Measurements from ENCODE around the gene GALNT1. TPM values are rescaled to one million over a fixed set of nuclear protein-coding genes. Genes with fewer than 3 reads are reported as not detected.

Gene GALNT1
- total and polyA plus RNA-seq, 8 donors, result 11.2 to 83.9 (median 13.8) TPM

- Histone ChIP-seq H3K27ac (no peak overlapping the region), H3K4me1 (no peaks in the 10 kb centered on the region), H3K36me3 (no peaks in the 10 kb centered on the region), H3K9me3 (peaks cover 0 to 17% (median 0%) of the 10 kb centered on the region in 4 donors), H3K4me3 (no peak overlapping the region), H3K27me3 (no peaks in the 10 kb centered on the region)
- no peak for DNase-seq
- 72 to 86% (median 84%) methylated on average over 1 of the region's 1 CpG for WGBS, 5 donors
- intact Hi-C loops (cut with DNase I; ENCODE audit: low total_unique reads), result no loop called here
- TF ChIP-seq EP300 (IDR thresholded peaks at IDR 0.05) (no peak), CTCF (IDR thresholded peaks at IDR 0.05) (no peak), POLR2AphosphoS5 (IDR thresholded peaks at IDR 0.05) (no peak), POLR2A (IDR thresholded peaks at IDR 0.05) (no peak)
Measured at GRCh38 chr18:35732636-35733035, 151.1 kb downstream of the GALNT1 start.

DNA sequence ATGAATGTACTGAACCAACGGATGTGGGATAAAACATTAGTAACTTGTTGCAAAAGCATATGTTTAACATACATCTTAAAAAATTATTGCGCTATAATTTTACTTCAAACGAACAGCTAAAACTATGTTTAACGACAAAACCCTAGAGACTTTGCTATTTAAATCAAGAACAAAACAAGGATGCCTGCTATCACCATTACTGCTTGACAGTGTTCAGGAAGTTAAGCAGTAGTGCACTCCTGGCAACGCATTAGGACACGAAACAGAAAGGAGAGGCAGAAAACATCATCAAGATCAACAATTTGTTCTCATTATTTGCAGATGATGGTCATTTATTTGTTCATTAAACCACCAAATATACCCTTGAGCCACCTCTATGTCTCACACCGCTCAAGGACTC lies 151.9 kb downstream of the GALNT1 start:
- H3K4me3 ChIP-seq, result no peak overlapping the region
- WGBS, 5 donors, result 84 to 89% (median 87%) methylated on average over 7 of the region's 7 CpGs
- intact Hi-C loops (cut with DNase I; ENCODE audit: low total_unique reads), result no loop called here
- H3K9me3 ChIP-seq, result peaks cover 0 to 17% (median 0%) of the 10 kb centered on the region in 4 donors
- no peaks in the 10 kb centered on the region for H3K27me3 ChIP-seq
- H3K27ac ChIP-seq, result no peak overlapping the region
- no peak for DNase-seq
- TF ChIP-seq EP300 (IDR thresholded peaks at IDR 0.05) (no peak), POLR2AphosphoS5 (IDR thresholded peaks at IDR 0.05) (no peak), POLR2A (IDR thresholded peaks at IDR 0.05) (no peak), CTCF (IDR thresholded peaks at IDR 0.05) (no peak)
- no peaks in the 10 kb centered on the region for H3K36me3 ChIP-seq
- no peaks in the 10 kb centered on the region for H3K4me1 ChIP-seq

- no peak overlapping the region for H3K27ac ChIP-seq
- no peak overlapping the region for H3K4me3 ChIP-seq
- H3K4me1 ChIP-seq, result no peaks in the 10 kb centered on the region
- no peaks in the 10 kb centered on the region for H3K9me3 ChIP-seq
- intact Hi-C loops (cut with DNase I; ENCODE audit: low total_unique reads), result no loop called here
- H3K36me3 ChIP-seq, result no peaks in the 10 kb centered on the region
- TF ChIP-seq CTCF (IDR thresholded peaks at IDR 0.05) (no peak), POLR2A (IDR thresholded peaks at IDR 0.05) (no peak), EP300 (IDR thresholded peaks at IDR 0.05) (no peak), POLR2AphosphoS5 (IDR thresholded peaks at IDR 0.05) (no peak)
- 61 to 80% (median 65%) methylated on average over 3 of the region's 3 CpGs for WGBS, 5 donors
- no peak for DNase-seq
- H3K27me3 ChIP-seq, result no peaks in the 10 kb centered on the region
Measured at GRCh38 chr18:35736696-35737095, 155.2 kb downstream of the GALNT1 start.

DNA sequence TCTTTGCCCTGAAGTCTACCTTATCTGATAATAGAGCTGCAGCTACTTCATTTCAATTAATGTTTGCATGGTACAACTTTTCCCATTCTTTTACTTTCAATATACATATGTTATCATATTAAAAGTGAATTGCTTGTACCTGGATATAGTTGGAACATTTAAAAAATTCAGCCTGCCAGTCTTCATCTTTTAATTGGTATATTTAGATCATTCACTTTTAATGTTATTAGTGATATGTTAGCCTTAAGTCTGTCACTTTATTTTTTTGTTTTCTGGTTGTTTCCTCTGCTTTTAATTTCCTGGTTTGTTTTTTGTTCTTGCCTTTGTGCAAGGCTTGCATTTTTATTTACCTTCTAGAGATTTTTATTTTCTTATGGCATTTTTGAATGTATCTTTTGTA lies 158.2 kb downstream of the GALNT1 start:
- H3K4me1 ChIP-seq, result no peaks in the 10 kb centered on the region
- DNase-seq, result no peak
- intact Hi-C loops (cut with DNase I; ENCODE audit: low total_unique reads), result no loop called here
- TF ChIP-seq POLR2AphosphoS5 (IDR thresholded peaks at IDR 0.05), result no peak
- no peak for TF ChIP-seq CTCF (IDR thresholded peaks at IDR 0.05)
- no peak for TF ChIP-seq EP300 (IDR thresholded peaks at IDR 0.05)
- TF ChIP-seq POLR2A (IDR thresholded peaks at IDR 0.05), result no peak
- H3K27me3 ChIP-seq, result no peaks in the 10 kb centered on the region
- H3K9me3 ChIP-seq, result no peaks in the 10 kb centered on the region
- no peaks in the 10 kb centered on the region for H3K36me3 ChIP-seq
- H3K27ac ChIP-seq, result no peak overlapping the region
- H3K4me3 ChIP-seq, result no peak overlapping the region

Data from stomach (tissue), 9 donors.